Small intestine (tissue), 7 donors: ENCODE results near the gene MTMR3. TPM values are rescaled to one million over a fixed set of nuclear protein-coding genes. Genes with fewer than 3 reads are reported as not detected.

ENCODE experiments used
- DNase-seq, 2 donors: peaks; one replicate each; pipeline versions ENCODE4 v3.0.0 to v3.0.0-alpha.2; 2013
- FAIRE-seq: peaks from 2 replicates; lab custom pipeline; 2012; peaks lifted over from hg19 to GRCh38; lab: Jason Lieb, UNC
- H3K27ac ChIP-seq, 3 donors: one replicate each; pipeline ENCODE4 v1.5.1; 2013; ENCODE audit warnings: low read length in 2 of 3, mild to moderate bottlenecking in 2 of 3, control low read depth in 1 of 3, inconsistent platforms in 1 of 3, low read depth in 1 of 3, moderate library complexity in 1 of 3
- H3K27me3 ChIP-seq, 3 donors: one replicate each; pipeline ENCODE4 v1.6.1; 2013; ENCODE audit warnings: low read length in 3 of 3, inconsistent platforms in 1 of 3; ENCODE audit not compliant: control insufficient read depth in 3 of 3, insufficient read depth in 3 of 3
- H3K36me3 ChIP-seq, 3 donors: one replicate each; pipeline ENCODE4 v1.6.1; 2013; ENCODE audit warnings: low read length in 3 of 3, inconsistent platforms in 1 of 3, low read depth in 1 of 3, mild to moderate bottlenecking in 1 of 3, moderate library complexity in 1 of 3; ENCODE audit not compliant: control insufficient read depth in 3 of 3, insufficient read depth in 2 of 3
- H3K4me1 ChIP-seq, 3 donors: one replicate each; pipeline ENCODE4 v1.6.1; 2013; ENCODE audit warnings: low read length in 2 of 3, inconsistent platforms in 1 of 3, low read depth in 1 of 3, mild to moderate bottlenecking in 1 of 3, moderate library complexity in 1 of 3; ENCODE audit not compliant: control insufficient read depth in 3 of 3, insufficient read depth in 2 of 3
- H3K4me3 ChIP-seq, 3 donors: one replicate each; pipeline ENCODE4 v1.5.1; 2013; ENCODE audit warnings: low read length in 3 of 3, control low read depth in 1 of 3, inconsistent platforms in 1 of 3, low read depth in 1 of 3, mild to moderate bottlenecking in 1 of 3, moderate library complexity in 1 of 3
- H3K9me3 ChIP-seq, 2 donors: one replicate each; pipeline ENCODE4 v1.6.1; 2013; ENCODE audit warnings: low read depth in 1 of 2, low read length in 1 of 2; ENCODE audit not compliant: control insufficient read depth in 2 of 2, insufficient read depth in 1 of 2
- WGBS, 3 donors: extraction: QIAGEN DNeasy Blood & Tissue Kit; methylation state at CpG; one replicate each; pipeline ENCODE4 v1.1.7; 2013; 5-methylcytosine and 5-hydroxymethylcytosine counted together
- polyA plus RNA-seq, 4 donors: library from polyadenylated mRNA; stranded (reverse) in 3 of 4; unstranded in 1 of 4; fragments of 200-250 nt in 3 of 4; fragments of 120-200 nt in 1 of 4; gene quantifications; one replicate each; pipeline versions ENCODE4 v1.2.1 to v1.2.3, GENCODE V29; 2013
- donor health status: healthy with polysubstance abuse.
- donor health status: control.
- donor health status: control.
- donor health status: Bipolar disorder and iron deficiency.
- donor health status: healthy.

MTMR3 gene
- polyA plus RNA-seq, 4 donors = 9.2 to 31.8 (median 13.1) TPM

DNA sequence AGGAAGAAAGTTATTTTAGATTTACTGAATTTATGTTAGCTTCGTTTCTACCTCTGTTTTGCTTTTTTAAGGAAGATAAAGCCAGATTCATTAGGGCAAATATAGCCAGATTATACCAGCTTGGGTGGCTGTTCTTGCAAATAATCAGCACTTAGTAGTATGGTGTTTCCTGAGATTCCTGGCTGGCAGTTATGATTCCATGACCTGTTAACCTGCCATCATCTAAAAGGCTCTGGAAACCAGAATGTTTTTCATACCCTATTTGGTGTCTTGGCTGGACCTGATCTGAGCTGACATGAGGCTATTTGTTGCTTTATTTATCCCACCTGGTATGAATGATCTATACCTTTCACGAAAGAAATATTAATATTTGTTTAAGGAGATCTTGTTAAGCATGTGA, 114.5 kb downstream of the MTMR3 start:
- WGBS, 3 donors = 86 to 92% (median 86%) methylated on average over 2 of the region's 2 CpGs
- Histone ChIP-seq H3K27ac (no peak overlapping the region), H3K4me3 (no peak overlapping the region), H3K4me1 (peaks cover 0 to 10% (median 9%) of the 10 kb centered on the region in 3 donors), H3K9me3 (no peaks in the 10 kb centered on the region), H3K36me3 (peaks cover 1 to 18% (median 11%) of the 10 kb centered on the region in 3 donors), H3K27me3 (no peaks in the 10 kb centered on the region)
- DNase-seq (no peak), FAIRE-seq (no peak)

GRCh38 chr22:29998627-29999384, 115.8 kb downstream of the MTMR3 start:
- Histone ChIP-seq H3K36me3 (peaks cover 2 to 14% (median 14%) of the 10 kb centered on the region in 3 donors), H3K27ac (no peak overlapping the region), H3K4me3 (no peak overlapping the region), H3K27me3 (no peaks in the 10 kb centered on the region), H3K9me3 (no peaks in the 10 kb centered on the region), H3K4me1 (peaks cover 0 to 14% (median 9%) of the 10 kb centered on the region in 3 donors)
- WGBS, 3 donors = 58 to 78% (median 78%) methylated on average over 4 of the region's 4 CpGs
- DNase-seq = no peak
- FAIRE-seq = no peak

DNA sequence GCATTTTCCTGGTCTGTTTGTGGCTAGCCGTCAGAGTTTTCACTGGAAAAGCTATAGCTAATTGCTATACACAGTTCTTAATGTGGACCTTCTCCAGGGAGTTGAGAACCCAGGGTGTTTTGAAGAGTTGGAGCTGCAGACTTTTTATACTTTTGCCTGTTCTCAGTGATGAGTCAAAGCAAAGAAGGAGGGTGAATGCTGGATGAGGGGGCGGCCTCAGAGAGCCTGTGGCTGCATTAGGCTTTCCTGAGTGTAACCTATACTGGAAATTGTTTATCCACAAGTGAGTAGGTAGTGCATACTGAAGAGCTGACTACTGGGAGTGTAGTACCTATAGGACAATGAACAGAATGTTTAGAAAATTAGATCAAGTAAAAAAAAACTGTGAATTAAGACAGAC, 117.6 kb downstream of the MTMR3 start:
- FAIRE-seq (no peak), DNase-seq (no peak)
- Histone ChIP-seq H3K4me1 (peaks cover 0 to 4% (median 0%) of the 10 kb centered on the region in 3 donors), H3K36me3 (peaks cover 2 to 20% (median 14%) of the 10 kb centered on the region in 3 donors), H3K4me3 (no peak overlapping the region), H3K9me3 (no peaks in the 10 kb centered on the region), H3K27ac (no peak overlapping the region), H3K27me3 (no peaks in the 10 kb centered on the region)
- WGBS, 3 donors = 86 to 96% (median 94%) methylated on average over 2 of the region's 2 CpGs

- H3K27ac ChIP-seq = no peak overlapping the region
- 80 to 89% (median 86%) methylated on average over 3 of the region's 3 CpGs for WGBS, 3 donors
- FAIRE-seq = no peak
Measured at GRCh38 chr22:30001459-30001858, 118.5 kb downstream of the MTMR3 start.

GRCh38 chr22:30002861-30003486, 120.0 kb downstream of the MTMR3 start:
- Histone ChIP-seq H3K4me1 (peaks cover 0 to 4% (median 0%) of the 10 kb centered on the region in 3 donors), H3K27ac (peak overlapping the region in 2 of 3 donors; percentile 8 to 36), H3K36me3 (peaks cover 4 to 27% (median 20%) of the 10 kb centered on the region in 3 donors), H3K27me3 (no peaks in the 10 kb centered on the region), H3K4me3 (no peak overlapping the region), H3K9me3 (no peaks in the 10 kb centered on the region)
- FAIRE-seq (no peak), DNase-seq (peak; percentile 28 to 42)
- 60 to 71% (median 68%) methylated on average over 4 of the region's 4 CpGs for WGBS, 3 donors

More at GRCh38 chr22:30001459-30001858, 118.5 kb downstream of the MTMR3 start:
- peaks cover 2 to 22% (median 14%) of the 10 kb centered on the region in 3 donors for H3K36me3 ChIP-seq
- no peaks in the 10 kb centered on the region for H3K27me3 ChIP-seq
- no peak for DNase-seq
- H3K4me1 ChIP-seq = peaks cover 0 to 4% (median 0%) of the 10 kb centered on the region in 3 donors
- H3K4me3 ChIP-seq = no peak overlapping the region
- no peaks in the 10 kb centered on the region for H3K9me3 ChIP-seq

GRCh38 chr22:30004101-30004500, 121.1 kb downstream of the MTMR3 start:
- Histone ChIP-seq H3K4me1 (peaks cover 0 to 4% (median 0%) of the 10 kb centered on the region in 3 donors), H3K27me3 (no peaks in the 10 kb centered on the region), H3K9me3 (no peaks in the 10 kb centered on the region), H3K27ac (no peak overlapping the region), H3K4me3 (no peak overlapping the region), H3K36me3 (peaks cover 5 to 31% (median 22%) of the 10 kb centered on the region in 3 donors)
- FAIRE-seq = no peak
- DNase-seq = no peak
- 77 to 89% (median 80%) methylated on average over 1 of the region's 1 CpG for WGBS, 3 donors

- DNase-seq = no peak
- H3K27ac ChIP-seq = no peak overlapping the region
- no peak overlapping the region for H3K4me3 ChIP-seq
- peaks cover 0 to 4% (median 0%) of the 10 kb centered on the region in 3 donors for H3K4me1 ChIP-seq
- H3K36me3 ChIP-seq = peaks cover 5 to 28% (median 24%) of the 10 kb centered on the region in 3 donors
- no peaks in the 10 kb centered on the region for H3K9me3 ChIP-seq
- WGBS, 3 donors = 72 to 89% (median 84%) methylated on average over 4 of the region's 4 CpGs
- no peak for FAIRE-seq
- H3K27me3 ChIP-seq = no peaks in the 10 kb centered on the region
Measured at GRCh38 chr22:30004694-30005093, 121.7 kb downstream of the MTMR3 start.

DNA sequence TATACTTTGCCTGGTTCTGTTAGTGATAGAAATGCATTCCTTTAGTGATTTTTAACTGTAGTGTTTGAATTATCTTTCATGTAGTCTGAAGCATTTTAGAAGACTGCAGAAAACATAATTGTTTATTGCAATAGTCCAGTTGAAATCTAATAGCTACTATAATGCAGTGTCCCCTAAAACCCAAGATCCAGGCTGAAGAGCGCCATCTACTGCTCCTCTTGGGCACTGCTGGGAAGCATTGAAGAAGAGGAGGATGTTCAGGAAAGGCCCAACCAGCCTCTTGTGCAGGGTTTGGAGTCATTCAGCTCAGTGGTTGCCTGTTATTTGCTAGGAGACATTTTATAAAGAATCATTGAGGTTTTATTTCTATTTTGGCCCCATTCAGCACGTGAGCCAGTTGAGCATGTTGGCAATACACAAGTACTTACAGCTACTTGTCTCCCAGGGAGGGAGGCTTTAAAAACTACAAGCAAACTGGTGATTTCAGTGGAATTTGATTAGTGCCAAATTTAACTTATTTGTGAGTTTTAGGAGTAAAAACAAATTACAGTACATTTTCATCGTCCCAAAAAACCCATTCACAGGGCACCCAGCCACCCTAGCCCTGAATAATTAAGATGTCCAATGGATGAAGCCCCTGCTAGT, 122.4 kb downstream of the MTMR3 start:
- H3K36me3 ChIP-seq = peaks cover 6 to 32% (median 27%) of the 10 kb centered on the region in 3 donors

More for the DNA sequence above, 122.4 kb downstream of the MTMR3 start:
- DNase-seq (peak; percentile 77 to 79), FAIRE-seq (no peak)
- WGBS, 3 donors = 46 to 51% (median 49%) methylated on average over 3 of the region's 3 CpGs
- H3K4me3 ChIP-seq = no peak overlapping the region
- no peaks in the 10 kb centered on the region for H3K9me3 ChIP-seq
- no peak overlapping the region for H3K27ac ChIP-seq
- peaks cover 0 to 4% (median 0%) of the 10 kb centered on the region in 3 donors for H3K4me1 ChIP-seq
- no peaks in the 10 kb centered on the region for H3K27me3 ChIP-seq
